AG04450 (cell line): ENCODE results near the gene C6orf163. TPM values are rescaled to one million over a fixed set of nuclear protein-coding genes. Genes with fewer than 3 reads are reported as not detected.

ENCODE experiments used
- CTCF ChIA-PET: fragments of 300-600, 350-600 bp; formaldehyde crosslinking; extraction: SDS; loops from one replicate; lab custom pipeline; 2022; ENCODE audit warnings: antibody characterized with exemption, inconsistent platforms; lab: Charles Lee
- POLR2A ChIA-PET: fragments of 350-600 bp; formaldehyde crosslinking; extraction: SDS; loops from one replicate; lab custom pipeline; 2021; ENCODE audit warnings: antibody characterized with exemption, inconsistent platforms; lab: Yijun Ruan, JAX
- DNase-seq: peaks from one replicate; pipeline ENCODE4 v3.0.0-alpha.2; 2011; ENCODE audit warnings: low read depth, low spot score
- H3K27ac ChIP-seq: one replicate; pipeline ENCODE4 v1.5.1; 2012; ENCODE audit warnings: low read depth, low read length, control low read depth
- H3K27me3 ChIP-seq: one replicate; pipeline ENCODE4 v1.6.0; 2012; ENCODE audit warnings: low read length; ENCODE audit not compliant: control insufficient read depth, insufficient read depth
- H3K4me3 ChIP-seq: 2 replicates; pipeline ENCODE4 v1.5.1; 2011; ENCODE audit warnings: mild to moderate bottlenecking, low read depth, low read length, control low read depth
- H3K9me3 ChIP-seq: 2 replicates; pipeline ENCODE4 v1.5.1; 2012; ENCODE audit warnings: low read length; ENCODE audit not compliant: control insufficient read depth, insufficient read depth
- polyA plus RNA-seq: library from polyadenylated mRNA; depleted of rRNA; stranded (reverse); fragments of >200 nt; gene quantifications from 2 replicates; pipeline ENCODE4 v1.2.3, GENCODE V29; 2011
- TF ChIP-seq, protein P1 (sequence below): IDR thresholded peaks from 2 replicates; pipeline ENCODE4 v1.5.1; 2011; ENCODE audit warnings: low read depth, low read length, control low read depth, inconsistent platforms

C6orf163 gene
- polyA plus RNA-seq, 1 experiment: 0.81 TPM

DNA sequence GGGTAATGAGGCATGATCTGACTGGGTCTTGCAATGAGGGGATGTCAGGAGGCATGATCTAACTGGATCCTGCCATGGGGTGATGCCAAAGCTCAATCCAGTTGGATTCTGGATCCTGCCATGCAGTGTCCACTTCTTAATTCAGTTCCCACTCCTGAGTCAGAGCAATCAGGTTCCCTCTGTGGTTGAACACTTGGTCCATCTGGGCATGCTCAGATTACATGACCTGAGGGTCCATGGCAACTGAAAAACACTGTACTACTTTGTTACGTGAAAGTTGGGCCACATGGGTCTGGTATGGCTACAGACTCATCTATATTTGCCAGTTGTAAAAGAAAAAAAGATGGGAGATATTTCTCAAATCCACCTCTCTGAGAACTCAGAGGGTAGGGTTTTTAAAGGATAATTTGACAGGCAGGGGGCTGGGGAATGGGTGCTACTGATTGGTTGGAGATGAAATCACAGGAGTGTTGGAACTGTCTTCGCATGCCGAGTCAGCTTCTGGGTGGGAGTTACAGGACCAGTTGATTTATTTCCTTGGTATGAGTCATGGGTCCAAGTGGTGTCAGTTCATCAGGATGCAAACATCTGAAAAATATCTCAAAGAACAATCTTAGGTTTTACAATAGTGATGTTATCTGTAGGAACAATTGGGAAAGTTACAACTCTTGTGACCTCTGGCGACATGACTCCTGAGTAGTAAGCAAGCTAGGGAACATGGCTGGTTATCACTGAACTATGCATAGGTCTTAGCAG lies 21.6 kb downstream of the C6orf163 start:
- CTCF ChIA-PET: interaction anchor here (0.6 kb wide), 1 partner anchor 288 kb away, joined by 3 read pairs; no protein-coding TSS in a partner anchor
- DNase-seq: no peak

DNA sequence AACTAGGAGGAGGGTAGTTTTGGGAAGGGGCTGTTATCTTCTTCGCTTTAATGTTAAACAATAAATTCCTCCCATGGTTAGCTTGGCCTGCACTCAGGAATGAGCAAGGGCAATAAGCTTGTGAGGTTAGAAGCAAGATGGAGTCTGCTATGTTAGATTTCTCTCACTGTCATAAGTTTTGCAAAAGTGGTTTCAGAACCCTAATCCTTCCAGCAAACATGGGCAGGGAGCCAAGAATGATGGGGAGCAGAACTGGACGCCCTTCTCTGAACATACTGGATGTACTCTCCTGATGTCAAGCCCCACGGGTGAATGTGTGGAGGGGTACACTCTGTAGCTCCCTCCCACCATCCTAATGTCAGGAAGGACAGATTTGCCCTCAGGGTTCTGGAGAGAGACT lies 22.3 kb downstream of the C6orf163 start:
- no peak for DNase-seq
- Histone ChIP-seq H3K9me3 (0 out of 2 replicates have a peak, but pooled peaks cover 3% of the 10 kb centered on the region), H3K4me3 (no peak overlapping the region), H3K27me3 (no peaks in the 10 kb centered on the region), H3K27ac (no peak overlapping the region)
- CTCF ChIA-PET: interaction anchor here (0.6 kb wide), 1 partner anchor 288 kb away, joined by 3 read pairs; no protein-coding TSS in a partner anchor
- POLR2A ChIA-PET: no interaction called here
- TF ChIP-seq, protein P1, sequence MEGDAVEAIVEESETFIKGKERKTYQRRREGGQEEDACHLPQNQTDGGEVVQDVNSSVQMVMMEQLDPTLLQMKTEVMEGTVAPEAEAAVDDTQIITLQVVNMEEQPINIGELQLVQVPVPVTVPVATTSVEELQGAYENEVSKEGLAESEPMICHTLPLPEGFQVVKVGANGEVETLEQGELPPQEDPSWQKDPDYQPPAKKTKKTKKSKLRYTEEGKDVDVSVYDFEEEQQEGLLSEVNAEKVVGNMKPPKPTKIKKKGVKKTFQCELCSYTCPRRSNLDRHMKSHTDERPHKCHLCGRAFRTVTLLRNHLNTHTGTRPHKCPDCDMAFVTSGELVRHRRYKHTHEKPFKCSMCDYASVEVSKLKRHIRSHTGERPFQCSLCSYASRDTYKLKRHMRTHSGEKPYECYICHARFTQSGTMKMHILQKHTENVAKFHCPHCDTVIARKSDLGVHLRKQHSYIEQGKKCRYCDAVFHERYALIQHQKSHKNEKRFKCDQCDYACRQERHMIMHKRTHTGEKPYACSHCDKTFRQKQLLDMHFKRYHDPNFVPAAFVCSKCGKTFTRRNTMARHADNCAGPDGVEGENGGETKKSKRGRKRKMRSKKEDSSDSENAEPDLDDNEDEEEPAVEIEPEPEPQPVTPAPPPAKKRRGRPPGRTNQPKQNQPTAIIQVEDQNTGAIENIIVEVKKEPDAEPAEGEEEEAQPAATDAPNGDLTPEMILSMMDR: no peak

More for the DNA sequence above, 21.6 kb downstream of the C6orf163 start:
- POLR2A ChIA-PET: no interaction called here
- 0 out of 2 replicates have a peak, but pooled peaks cover 3% of the 10 kb centered on the region for H3K9me3 ChIP-seq
- TF ChIP-seq, protein P1: no peak
- H3K4me3 ChIP-seq: no peak overlapping the region
- no peak overlapping the region for H3K27ac ChIP-seq
- no peaks in the 10 kb centered on the region for H3K27me3 ChIP-seq

- no peak overlapping the region for H3K4me3 ChIP-seq
- ChIA-PET POLR2A (no interaction called here), CTCF (no interaction called here)
- TF ChIP-seq, protein P1: no peak
- no peak overlapping the region for H3K27ac ChIP-seq
- 0 out of 2 replicates have a peak, but pooled peaks cover 3% of the 10 kb centered on the region for H3K9me3 ChIP-seq
- H3K27me3 ChIP-seq: no peaks in the 10 kb centered on the region
- DNase-seq: no peak
These were observed 28.8 kb downstream of the C6orf163 start for GRCh38 chr6:87373377-87373776.

- Histone ChIP-seq H3K9me3 (no peaks in the 10 kb centered on the region), H3K27me3 (no peaks in the 10 kb centered on the region), H3K4me3 (no peak overlapping the region), H3K27ac (no peak overlapping the region)
- CTCF ChIA-PET: no interaction called here
- no peak for DNase-seq
- TF ChIP-seq, protein P1: no peak
- POLR2A ChIA-PET: no interaction called here
These were observed 30.7 kb downstream of the C6orf163 start for GRCh38 chr6:87375315-87375714.

GRCh38 chr6:87376643-87377042 lies 32.0 kb downstream of the C6orf163 start:
- CTCF ChIA-PET: interaction anchor here (0.6 kb wide), 1 partner anchor 310 kb away, joined by 3 read pairs; no protein-coding TSS in a partner anchor
- no peaks in the 10 kb centered on the region for H3K27me3 ChIP-seq
- no peak overlapping the region for H3K27ac ChIP-seq
- TF ChIP-seq, protein P1: no peak
- H3K4me3 ChIP-seq: no peak overlapping the region
- no peaks in the 10 kb centered on the region for H3K9me3 ChIP-seq
- POLR2A ChIA-PET: no interaction called here
- DNase-seq: no peak
